SK-N-DZ (cell line): ENCODE measurements around the gene DNAJC5G. TPM values are rescaled to one million over a fixed set of nuclear protein-coding genes. Genes with fewer than 3 reads are reported as not detected.

Experiments used
- DNase-seq: peaks from one replicate; pipeline ENCODE4 v3.0.0-alpha.2; 2015; ENCODE audit warnings: low spot score
- polyA plus RNA-seq, 2 experiments: library from polyadenylated mRNA; depleted of rRNA; stranded (reverse); fragments of >200 nt; gene quantifications; 2 replicates each; pipeline ENCODE4 v1.2.3, GENCODE V29; 2014

DNAJC5G gene, protein sequence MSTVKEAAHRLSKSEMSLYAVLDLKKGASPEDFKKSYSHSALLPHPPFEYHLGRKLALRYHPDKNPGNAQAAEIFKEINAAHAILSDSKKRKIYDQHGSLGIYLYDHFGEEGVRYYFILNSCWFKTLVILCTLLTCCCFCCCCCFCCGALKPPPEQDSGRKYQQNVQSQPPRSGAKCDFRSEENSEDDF
- polyA plus RNA-seq (2014; cell fraction: cytosol; rRNA removed) = not detected in 2 replicates
- polyA plus RNA-seq (2014; cell fraction: nucleus; rRNA removed) = 0.18 and 1.5 TPM in 2 replicates

DNA sequence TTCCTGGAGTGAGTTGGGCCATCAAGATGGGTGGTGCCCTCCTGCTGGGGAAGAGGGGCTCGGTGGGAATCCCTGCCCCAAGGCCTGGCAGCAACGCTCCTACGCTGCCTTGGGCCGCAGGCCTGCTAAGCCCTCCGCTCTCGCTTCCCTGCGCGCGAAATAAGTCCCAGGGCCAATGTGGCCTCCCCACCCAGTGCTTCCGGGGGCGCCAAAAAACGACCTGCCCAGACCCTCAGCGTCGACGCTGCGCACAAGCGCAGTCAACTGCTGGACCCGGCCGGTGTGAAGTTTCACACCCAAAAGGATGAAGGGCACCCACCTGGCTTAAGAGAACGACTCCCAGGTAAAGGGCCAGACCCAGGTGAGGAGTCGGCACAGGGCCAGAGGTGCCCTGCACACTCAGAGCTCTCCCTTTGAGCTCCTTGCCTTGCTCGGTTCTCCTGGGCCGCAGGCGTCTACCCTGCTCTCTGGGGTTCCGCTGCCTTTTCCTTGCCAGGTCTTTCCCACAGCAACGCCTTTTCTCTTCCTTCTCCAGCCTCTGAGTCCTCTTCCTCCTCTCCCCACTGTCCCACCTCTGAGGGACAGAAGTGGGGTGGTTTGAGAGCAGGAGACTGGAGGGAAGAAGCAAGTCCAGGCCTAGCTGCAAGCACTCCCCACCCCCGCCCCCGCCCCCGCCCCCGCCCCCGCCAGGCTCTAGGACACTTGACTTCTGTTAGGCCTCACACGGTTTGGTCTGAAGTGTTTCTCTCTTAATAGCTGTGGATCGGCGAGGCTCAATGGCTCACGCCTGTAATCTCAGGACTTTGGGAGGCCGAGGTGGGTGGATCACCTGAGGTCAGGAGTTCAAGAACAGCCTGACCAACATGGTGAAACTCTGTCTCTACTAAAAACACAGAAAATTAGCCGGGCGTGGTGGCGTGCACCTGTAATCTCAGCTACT lies at the start of gene DNAJC5G:
Gene DNAJC5G, plus strand, starts transcription at position 223 of the 940 bp plus-strand sequence. CDS start 1,296 bp downstream, outside the sequence.
- no peak for DNase-seq

DNA sequence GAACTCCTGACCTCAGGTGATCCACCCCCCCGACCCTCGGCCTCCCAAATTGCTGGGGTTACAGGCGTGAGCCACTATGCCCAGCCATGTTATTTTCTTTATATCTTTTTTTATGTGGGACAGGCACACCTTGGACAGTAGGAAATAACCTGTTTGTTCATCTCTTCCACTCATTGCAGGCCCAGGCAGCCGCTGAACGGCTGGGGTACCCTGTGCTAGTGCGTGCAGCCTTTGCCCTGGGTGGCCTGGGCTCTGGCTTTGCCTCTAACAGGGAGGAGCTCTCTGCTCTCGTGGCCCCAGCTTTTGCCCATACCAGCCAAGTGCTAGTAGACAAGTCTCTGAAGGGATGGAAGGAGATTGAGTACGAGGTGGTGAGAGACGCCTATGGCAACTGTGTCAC lies 49.7 kb upstream of the DNAJC5G start:
- DNase-seq = no peak

DNA sequence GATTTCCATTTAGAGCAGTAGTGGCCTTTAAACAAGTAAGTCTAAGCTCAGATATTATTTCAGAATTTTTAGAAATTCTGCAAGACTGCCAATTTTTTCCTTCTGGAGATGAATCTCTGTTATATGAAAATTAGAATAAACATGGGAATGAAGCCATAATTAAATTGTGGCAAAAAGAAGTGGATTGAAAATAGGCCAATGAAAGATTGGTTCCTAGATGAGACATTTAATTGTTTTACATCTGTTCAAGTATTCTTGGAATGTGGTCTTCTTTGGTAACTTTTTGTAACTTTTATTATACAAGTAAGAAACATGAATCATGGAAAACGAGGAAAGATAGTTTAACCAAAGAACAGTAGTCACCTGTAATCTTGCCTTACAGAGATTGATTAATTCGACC lies 47.7 kb upstream of the DNAJC5G start:
- DNase-seq = no peak

DNA sequence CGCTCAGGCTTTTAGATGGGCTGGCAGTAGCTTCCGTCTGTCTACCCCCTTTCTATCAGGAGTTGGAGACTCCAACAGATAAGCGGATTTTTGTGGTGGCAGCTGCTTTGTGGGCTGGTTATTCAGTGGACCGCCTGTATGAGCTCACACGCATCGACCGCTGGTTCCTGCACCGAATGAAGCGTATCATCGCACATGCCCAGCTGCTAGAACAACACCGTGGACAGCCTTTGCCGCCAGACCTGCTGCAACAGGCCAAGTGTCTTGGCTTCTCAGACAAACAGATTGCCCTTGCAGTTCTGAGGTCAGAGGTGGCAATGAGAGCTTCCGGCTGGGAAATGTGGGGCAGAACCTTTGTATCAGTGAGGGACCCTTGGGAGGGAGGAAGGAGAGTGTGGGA lies 43.3 kb upstream of the DNAJC5G start:
- DNase-seq = no peak

DNA sequence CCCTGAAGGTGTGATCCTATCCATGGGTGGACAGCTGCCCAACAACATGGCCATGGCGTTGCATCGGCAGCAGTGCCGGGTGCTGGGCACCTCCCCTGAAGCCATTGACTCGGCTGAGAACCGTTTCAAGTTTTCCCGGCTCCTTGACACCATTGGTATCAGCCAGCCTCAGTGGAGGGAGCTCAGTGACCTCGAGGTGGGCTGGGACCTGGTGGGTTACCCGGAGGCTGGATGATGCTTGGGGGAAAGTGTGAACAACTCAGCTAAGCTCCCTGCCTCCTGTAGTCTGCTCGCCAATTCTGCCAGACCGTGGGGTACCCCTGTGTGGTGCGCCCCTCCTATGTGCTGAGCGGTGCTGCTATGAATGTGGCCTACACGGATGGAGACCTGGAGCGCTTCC lies 41.9 kb upstream of the DNAJC5G start:
- DNase-seq = no peak

DNA sequence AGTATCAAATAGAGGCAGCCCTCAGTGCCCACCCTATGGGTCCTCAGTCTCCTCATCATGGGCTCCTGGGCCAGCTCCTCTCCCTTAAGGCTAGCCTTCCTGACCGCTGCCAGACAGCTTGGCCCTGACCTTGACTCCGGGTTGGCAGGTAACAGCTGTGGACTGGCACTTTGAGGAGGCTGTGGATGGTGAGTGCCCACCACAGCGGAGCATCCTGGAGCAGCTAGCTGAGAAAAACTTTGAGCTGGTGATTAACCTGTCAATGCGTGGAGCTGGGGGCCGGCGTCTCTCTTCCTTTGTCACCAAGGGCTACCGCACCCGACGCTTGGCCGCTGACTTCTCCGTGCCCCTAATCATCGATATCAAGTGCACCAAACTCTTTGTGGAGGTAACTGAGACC lies 39.1 kb upstream of the DNAJC5G start:
- no peak for DNase-seq

DNA sequence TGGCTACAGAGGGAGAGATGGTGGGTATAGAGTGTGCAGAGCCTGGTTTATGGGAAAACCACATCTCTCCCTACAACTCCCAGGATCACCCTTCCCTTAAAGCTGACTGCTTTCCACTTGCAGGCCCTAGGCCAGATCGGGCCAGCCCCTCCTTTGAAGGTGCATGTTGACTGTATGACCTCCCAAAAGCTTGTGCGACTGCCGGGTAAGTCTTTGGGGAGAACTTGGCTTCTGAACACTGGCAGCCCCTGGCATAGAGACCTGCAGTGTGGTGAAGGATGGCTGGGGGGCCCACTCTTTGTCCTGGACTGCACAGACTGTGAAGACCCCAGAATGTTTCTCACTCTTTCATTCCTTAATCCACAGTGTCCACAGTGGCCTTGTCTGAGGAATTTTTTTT lies 38.6 kb upstream of the DNAJC5G start:
- DNase-seq = no peak

DNA sequence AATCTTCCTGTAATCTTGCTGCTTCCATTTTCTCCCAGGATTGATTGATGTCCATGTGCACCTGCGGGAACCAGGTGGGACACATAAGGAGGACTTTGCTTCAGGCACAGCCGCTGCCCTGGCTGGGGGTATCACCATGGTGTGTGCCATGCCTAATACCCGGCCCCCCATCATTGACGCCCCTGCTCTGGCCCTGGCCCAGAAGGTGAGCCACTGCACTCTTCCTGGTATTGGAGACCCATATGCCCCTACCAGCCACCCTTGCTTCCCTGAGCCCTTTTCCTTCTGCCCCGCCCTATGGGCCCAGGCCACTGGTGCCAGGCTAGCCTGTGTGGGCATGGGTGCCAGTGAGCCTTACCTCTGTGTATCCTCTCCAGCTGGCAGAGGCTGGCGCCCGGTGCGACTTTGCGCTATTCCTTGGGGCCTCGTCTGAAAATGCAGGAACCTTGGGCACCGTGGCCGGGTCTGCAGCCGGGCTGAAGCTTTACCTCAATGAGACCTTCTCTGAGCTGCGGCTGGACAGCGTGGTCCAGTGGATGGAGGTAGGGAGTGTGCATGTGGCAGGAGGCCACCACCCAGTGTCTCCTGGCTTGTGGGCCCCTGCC lies 37.8 kb upstream of the DNAJC5G start:
- no peak for DNase-seq

DNA sequence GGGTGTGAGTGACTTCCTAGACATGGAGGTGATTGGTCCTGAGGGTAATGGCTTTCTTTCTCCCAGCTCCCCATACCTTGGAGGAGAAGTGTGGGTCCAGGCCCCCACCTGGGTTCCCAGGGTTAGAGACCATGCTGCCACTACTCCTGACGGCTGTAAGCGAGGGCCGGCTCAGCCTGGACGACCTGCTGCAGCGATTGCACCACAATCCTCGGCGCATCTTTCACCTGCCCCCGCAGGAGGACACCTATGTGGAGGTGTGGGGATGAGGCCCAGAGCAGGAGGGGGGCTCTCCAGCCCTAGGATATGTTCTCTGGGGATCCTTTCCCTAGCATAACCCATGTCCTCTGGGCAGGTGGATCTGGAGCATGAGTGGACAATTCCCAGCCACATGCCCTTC lies 36.3 kb upstream of the DNAJC5G start:
- DNase-seq = no peak

DNA sequence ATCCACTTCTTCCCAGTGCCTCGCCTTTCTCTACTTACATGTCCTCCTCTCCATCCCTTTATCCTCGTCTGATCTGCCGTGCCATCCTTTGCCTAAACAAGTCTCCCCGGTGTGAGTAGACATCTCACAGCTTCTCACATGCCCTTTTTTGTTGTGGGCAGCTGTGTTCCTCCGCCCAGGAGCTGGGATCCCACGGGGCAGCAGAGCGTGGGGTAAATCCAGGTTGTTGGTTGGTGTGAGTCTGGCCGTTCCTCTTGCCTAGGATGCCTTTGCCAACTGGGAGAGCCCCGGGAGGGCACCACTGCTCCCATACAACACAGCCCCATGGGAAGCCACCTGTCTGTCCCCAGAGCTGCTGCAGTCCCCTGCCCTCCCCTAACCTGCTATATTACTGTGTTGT lies 34.8 kb upstream of the DNAJC5G start:
- no peak for DNase-seq

DNA sequence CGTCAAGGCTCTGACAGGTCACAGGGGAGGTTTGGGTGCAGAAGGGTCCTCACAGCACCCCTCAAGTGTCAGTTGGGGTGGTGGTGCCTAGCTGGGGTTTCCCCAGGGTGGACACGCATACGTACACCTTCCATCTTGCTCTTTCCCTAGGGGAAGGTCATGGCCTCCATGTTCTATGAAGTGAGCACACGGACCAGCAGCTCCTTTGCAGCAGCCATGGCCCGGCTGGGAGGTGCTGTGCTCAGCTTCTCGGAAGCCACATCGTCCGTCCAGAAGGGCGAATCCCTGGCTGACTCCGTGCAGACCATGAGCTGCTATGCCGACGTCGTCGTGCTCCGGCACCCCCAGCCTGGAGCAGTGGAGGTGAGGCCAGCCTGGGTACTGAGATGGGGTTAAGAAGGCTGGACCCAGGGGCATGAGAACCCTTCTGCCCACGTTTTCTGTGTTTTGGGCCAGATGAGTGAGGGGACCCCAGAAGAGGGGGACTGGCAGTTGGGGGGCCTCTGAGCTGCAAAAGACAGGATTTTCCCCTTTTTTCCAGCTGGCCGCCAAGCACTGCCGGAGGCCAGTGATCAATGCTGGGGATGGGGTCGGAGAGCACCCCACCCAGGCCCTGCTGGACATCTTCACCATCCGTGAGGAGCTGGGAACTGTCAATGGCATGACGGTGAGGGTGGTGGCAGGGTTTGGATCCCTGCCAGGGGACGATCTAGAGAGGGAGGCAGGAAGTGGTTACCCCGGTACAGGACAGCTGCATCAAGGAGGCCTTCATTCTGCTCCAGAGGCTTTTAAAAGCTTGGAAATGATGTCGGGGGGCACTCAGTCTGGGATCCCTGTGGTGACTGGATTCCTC lies 33.2 kb upstream of the DNAJC5G start:
- no peak for DNase-seq

DNA sequence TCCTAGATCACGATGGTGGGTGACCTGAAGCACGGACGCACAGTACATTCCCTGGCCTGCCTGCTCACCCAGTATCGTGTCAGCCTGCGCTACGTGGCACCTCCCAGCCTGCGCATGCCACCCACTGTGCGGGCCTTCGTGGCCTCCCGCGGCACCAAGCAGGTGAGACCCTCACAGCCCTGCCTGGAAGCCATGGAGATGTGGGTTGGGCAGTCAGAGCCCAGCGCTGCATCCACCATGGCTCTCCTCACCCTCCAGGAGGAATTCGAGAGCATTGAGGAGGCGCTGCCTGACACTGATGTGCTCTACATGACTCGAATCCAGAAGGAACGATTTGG lies 32.6 kb upstream of the DNAJC5G start:
- no peak for DNase-seq

DNA sequence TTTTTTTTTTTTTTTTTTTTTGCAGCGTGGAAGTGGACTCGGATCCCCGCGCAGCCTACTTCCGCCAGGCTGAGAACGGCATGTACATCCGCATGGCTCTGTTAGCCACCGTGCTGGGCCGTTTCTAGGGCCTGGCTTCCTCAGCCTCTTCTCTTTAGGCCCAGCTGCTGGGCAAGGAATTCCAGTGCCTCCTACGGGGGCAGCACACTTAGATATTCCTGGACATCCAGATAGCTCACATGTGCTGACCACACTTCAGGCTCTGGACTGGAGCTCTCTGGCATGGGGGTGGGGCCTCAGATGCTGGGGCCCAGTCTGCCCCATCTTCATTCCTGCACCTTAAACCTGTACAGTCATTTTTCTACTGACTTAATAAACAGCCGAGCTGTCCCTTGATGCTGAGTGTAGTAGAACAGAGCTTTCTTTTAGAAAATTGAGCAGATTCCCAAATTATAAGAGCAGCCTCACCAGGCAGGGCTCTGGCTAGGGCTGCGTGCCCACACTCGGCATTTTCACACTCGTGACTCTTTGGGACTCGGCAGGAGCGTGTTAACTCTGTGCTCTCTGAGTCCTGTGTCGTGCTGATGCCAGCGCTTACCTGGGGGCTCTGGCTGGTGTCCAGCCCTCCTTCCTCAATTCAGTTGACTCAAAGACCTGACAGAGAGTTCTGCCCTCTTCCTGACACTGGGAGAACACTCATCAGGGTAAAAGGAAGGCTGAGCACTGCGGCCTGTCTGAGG lies 31.7 kb upstream of the DNAJC5G start:
- no peak for DNase-seq

DNA sequence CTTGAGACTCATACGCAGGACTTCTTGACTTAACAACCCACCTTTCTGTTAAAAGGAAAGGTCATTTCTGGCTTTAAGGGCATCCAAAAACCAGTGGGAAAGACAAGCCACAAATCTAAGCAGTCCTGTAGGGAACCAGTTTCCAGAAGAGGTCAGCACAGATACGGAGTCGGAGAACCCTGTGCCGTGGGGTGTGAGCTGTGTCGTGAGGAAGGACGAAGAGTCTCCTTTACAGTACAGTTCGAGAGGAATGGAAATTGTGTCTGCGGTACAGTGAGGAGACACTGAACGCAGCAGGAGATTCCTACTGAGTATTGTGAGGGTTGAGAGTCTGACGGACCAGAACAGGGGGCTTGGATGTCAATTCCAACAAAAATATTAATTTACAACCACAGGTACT lies 30.1 kb upstream of the DNAJC5G start:
- no peak for DNase-seq

DNA sequence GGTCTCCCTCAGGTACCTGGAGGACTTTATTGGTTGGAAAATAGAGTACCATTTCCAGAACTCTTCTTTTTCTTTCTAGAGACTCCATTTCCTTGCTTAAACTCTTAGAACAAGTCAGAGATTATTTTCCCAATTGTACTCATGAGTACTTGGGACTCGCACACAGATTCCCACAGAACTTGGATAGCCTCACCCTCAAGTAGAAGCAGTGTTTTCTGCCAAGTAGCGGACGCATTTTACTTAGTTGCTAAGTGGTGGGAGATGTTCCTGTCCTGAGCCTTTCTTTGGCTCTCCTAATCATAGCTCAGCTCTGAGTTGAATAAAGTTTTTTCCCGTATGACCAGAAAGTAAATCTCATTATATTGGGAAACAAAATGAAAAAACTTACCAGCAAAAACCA lies 29.6 kb upstream of the DNAJC5G start:
- no peak for DNase-seq

DNA sequence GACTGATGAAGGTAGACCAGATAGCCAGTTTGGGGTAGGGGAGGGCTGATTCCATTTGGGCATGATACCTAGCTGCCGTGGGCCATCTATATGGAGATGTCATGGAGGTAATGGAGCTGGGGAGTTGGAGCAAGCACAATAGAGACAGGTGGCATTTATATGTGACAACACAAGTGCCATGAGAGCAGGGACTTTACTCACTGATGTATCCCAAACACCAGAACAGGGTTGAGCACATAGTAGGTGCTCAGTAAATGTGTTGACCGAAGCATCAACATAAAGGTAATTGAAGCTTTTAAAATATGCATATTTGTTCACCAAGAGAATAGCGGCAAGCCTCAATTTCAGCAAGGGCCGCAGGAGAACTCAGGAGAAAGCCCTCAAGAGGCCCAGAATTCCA lies 27.3 kb upstream of the DNAJC5G start:
- DNase-seq = no peak

DNA sequence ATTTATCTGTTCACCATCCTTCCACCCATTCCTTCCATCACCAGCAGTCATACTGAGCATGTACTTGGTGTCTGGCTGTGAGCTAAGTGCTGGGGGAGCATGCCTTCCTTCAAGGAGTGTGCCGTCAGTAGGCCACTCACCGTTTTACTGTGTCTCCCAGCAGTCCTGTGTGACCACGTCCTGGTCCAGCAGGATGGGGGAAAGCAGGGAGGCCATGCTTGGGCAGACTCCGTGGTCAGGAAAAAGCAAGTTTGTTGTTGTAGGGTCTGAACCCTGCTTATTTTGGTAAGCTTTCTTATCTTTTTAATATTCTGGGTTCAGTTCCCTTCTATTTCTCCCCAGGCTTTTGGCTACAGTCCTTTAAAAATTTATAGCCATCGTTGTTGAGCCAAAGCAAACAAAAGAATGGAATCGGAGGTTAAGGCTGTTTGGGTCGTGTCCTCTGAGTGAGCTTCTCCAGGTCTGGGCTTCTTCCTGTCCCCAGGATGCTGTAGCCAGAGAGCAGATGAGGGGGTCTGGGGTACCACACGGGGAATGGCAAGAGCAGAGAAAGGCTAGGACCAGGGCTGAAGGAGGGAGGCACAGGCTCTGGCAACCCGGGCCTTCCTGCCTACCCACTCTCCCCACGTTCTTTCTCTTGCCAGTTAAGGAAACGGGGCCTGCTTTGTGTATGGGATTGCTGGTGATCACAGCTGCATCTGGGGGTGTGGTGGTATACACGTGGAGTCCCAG lies 25.9 kb upstream of the DNAJC5G start:
- DNase-seq = no peak

DNA sequence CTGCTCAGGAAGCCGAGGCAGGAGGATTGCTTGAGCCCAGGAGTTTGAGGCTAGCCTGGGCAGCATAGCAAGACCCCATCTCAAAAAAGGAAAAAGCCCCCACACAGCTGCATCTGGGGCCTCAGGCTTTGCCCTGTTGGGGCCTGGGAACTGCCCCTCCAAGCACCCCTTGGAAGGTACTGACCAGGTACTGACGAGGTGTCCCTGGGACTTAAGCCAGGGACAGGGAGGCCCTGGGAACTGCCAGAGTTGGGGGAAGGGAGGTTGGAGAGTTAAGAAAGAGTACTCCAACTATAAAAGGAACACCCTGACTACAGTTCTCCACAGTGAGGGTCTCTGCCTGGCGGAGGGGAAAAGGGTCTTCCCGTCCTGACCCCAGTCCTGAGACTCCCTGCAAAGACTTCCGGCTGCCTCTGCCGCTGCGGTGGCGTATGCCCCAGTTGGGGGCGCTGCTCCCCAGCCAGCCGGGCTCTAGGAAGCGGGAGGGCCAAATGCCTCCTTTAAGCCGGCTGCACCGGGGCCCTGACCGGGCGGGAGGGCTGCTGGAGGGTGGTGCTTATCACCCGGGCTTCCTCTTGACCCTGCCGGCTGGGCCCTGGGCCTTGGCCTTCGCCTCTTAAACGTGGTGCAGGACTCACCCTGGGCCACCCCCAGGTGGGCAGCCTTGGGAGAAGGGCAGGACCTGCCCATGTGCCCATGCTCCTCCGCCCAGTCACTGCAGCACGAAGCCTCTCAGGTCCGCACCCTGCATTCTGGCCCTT lies 25.2 kb upstream of the DNAJC5G start:
- peak; percentile 54 for DNase-seq

DNA sequence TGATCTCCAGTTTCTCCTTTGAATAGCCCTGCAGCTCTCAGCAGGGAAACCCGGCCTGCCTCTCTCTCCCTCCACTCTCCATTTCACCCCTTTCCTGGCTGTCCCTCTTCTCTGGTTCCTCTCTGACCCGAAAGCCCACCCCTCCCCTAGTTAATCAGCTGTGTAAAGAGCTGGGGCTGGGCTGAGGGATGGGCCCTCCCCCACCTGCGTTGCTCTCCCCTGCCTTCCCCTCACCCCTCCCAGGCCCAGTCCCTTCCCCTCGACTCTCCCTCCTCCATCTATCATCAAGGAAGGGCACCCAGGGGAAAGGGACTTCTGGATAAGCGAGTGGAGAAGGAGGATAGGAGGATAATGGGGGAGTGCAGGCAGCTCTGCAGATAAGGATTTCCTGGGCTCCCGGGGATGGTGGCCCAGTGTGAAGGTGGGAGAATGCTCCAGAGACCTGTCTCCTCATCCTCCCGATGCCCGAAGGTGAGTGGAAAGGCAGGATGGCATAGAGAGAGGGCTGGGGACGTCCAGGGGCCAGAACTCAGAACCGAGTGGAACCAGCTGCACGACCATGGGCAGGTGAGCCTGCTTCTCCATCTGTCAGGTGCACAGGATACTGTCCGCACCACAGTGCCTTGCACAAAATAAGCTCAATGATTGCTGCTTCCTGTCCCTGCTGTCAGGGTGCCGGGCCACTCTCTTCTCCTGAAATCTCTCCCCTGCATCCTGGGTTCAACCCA lies 24.4 kb upstream of the DNAJC5G start:
- DNase-seq = no peak
